ENCODE measurements around the gene CNGA2. TPM values are rescaled to one million over a fixed set of nuclear protein-coding genes. Genes with fewer than 3 reads are reported as not detected.

The CNGA2 gene
- total RNA-seq, 4 donors from 2014 or later = not detected

- Histone ChIP-seq H3K27me3 (no peaks in the 10 kb centered on the region), H3K4me1 (no peaks in the 10 kb centered on the region), H3K36me3 (no peaks in the 10 kb centered on the region), H3K27ac (no peak overlapping the region), H3K9me3 (no peaks in the 10 kb centered on the region), H3K4me3 (no peak overlapping the region)
- 73% methylated on average over 3 of the region's 7 CpGs; no CpG with 5 or more reads in 1 of the 2 donors for WGBS, 2 donors (ENCODE audit: low coverage in 1 of 2)
- TF ChIP-seq CTCF (IDR thresholded peaks at IDR 0.05) (no peak), POLR2A (IDR thresholded peaks at IDR 0.05) (no peak), EP300 (IDR thresholded peaks at IDR 0.05) (no peak), POLR2AphosphoS5 (IDR thresholded peaks at IDR 0.05) (no peak)
- no peak for ATAC-seq
These were observed 31.7 kb upstream of the CNGA2 start for GRCh38 chrX:151702741-151703340.

GRCh38 chrX:151703487-151703886 lies 31.1 kb upstream of the CNGA2 start:
- no peaks in the 10 kb centered on the region for H3K36me3 ChIP-seq
- H3K27ac ChIP-seq = no peak overlapping the region
- no peaks in the 10 kb centered on the region for H3K4me1 ChIP-seq
- 16 to 24% methylated on average over 3 to 4 of the region's 7 CpGs for WGBS, 2 donors (ENCODE audit: low coverage in 1 of 2)
- no peak for ATAC-seq
- H3K4me3 ChIP-seq = no peak overlapping the region
- H3K9me3 ChIP-seq = no peaks in the 10 kb centered on the region
- TF ChIP-seq POLR2AphosphoS5 (IDR thresholded peaks at IDR 0.05) (no peak), CTCF (IDR thresholded peaks at IDR 0.05) (no peak), EP300 (IDR thresholded peaks at IDR 0.05) (no peak), POLR2A (IDR thresholded peaks at IDR 0.05) (no peak)
- no peaks in the 10 kb centered on the region for H3K27me3 ChIP-seq

GRCh38 chrX:151704041-151704663 lies 30.4 kb upstream of the CNGA2 start:
- peak overlapping the region in 1 of 4 donors; percentile 51 for H3K27ac ChIP-seq
- H3K4me3 ChIP-seq = peak overlapping the region in 1 of 2 donors; percentile 6
- no peaks in the 10 kb centered on the region for H3K9me3 ChIP-seq
- H3K4me1 ChIP-seq = no peaks in the 10 kb centered on the region
- ATAC-seq = no peak
- H3K27me3 ChIP-seq = no peaks in the 10 kb centered on the region
- WGBS, 2 donors (ENCODE audit: low coverage in 1 of 2) = 53 to 82% methylated on average over 2 to 3 of the region's 13 CpGs
- TF ChIP-seq POLR2AphosphoS5 (IDR thresholded peaks at IDR 0.05) = no peak
- TF ChIP-seq CTCF (IDR thresholded peaks at IDR 0.05) = no peak
- TF ChIP-seq POLR2A (IDR thresholded peaks at IDR 0.05) = no peak
- TF ChIP-seq EP300 (IDR thresholded peaks at IDR 0.05) = no peak
- no peaks in the 10 kb centered on the region for H3K36me3 ChIP-seq

DNA sequence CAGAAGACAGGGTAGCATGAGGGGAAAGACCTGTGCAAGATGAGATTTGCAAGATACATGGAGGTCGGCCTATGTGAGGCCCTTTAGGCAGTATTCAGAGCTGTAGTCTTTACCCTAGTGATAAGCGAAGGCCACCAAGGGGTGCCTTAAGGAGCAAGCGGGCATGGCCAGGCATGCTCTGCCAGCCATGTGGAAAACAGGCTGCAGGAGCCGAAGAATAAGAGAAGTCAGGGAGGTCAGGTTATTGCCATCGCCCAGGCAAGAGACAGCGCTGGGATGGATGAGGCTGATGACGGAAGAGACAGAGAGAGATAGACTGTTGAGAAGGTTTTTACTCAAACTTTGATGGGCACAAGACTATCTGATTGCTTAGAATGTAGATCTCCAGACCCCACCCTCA lies 25.7 kb upstream of the CNGA2 start:
- Histone ChIP-seq H3K4me1 (no peaks in the 10 kb centered on the region), H3K27me3 (no peaks in the 10 kb centered on the region), H3K36me3 (no peaks in the 10 kb centered on the region), H3K27ac (no peak overlapping the region), H3K9me3 (no peaks in the 10 kb centered on the region), H3K4me3 (no peak overlapping the region)
- TF ChIP-seq EP300 (IDR thresholded peaks at IDR 0.05) (no peak), POLR2AphosphoS5 (IDR thresholded peaks at IDR 0.05) (no peak), CTCF (IDR thresholded peaks at IDR 0.05) (no peak), POLR2A (IDR thresholded peaks at IDR 0.05) (no peak)
- no peak for ATAC-seq
- 85 to 100% methylated on average over 3 of the region's 7 CpGs for WGBS, 2 donors (ENCODE audit: low coverage in 1 of 2)

DNA sequence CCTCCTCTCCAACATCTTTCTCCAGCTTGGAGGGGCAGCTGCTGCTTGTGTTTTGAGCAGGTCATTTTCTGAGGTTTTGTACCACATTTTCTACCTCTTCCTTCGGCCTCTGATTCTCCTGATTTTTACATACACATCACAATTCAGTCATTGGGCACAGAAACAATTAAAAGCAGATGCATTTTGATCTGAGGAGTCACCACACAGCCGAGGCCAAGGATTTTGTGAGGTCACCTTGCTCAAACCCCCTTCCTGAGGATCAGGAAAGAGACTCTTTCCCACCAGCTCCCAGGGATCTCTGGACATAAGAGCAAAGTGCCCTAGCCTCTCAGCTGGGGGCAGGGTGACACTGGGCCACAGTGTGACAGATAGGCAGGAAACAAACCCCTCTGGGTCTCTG lies 24.1 kb upstream of the CNGA2 start:
- Histone ChIP-seq H3K36me3 (no peaks in the 10 kb centered on the region), H3K9me3 (no peaks in the 10 kb centered on the region), H3K27ac (no peak overlapping the region), H3K4me3 (no peak overlapping the region), H3K4me1 (no peaks in the 10 kb centered on the region), H3K27me3 (no peaks in the 10 kb centered on the region)
- ATAC-seq = no peak
- no CpG with 5 or more reads among the region's 2 CpGs for WGBS, 2 donors (ENCODE audit: low coverage in 1 of 2)
- no peak for TF ChIP-seq EP300 (IDR thresholded peaks at IDR 0.05)
- TF ChIP-seq POLR2A (IDR thresholded peaks at IDR 0.05) = no peak
- TF ChIP-seq POLR2AphosphoS5 (IDR thresholded peaks at IDR 0.05) = no peak
- no peak for TF ChIP-seq CTCF (IDR thresholded peaks at IDR 0.05)

Measured in gastroesophageal sphincter (tissue), 4 donors.